Large intestine (tissue), 3 donors: ENCODE results near the gene MORC2. TPM values are rescaled to one million over a fixed set of nuclear protein-coding genes. Genes with fewer than 3 reads are reported as not detected.
A peak's percentile ranks its signal among the peaks of the same experiment; 100 is the strongest.

ENCODE experiments used
- DNase-seq, 2 donors: peaks; one replicate each; pipeline versions ENCODE4 v3.0.0 to v3.0.0-alpha.2; 2013
- H3K27ac ChIP-seq: one replicate; pipeline ENCODE4 v1.5.1; 2013; ENCODE audit warnings: low read length
- H3K27me3 ChIP-seq: 2 replicates; pipeline ENCODE4 v1.6.1; 2013; ENCODE audit warnings: low read length; ENCODE audit not compliant: control insufficient read depth, insufficient read depth
- H3K36me3 ChIP-seq: 2 replicates; pipeline ENCODE4 v1.6.1; 2013; ENCODE audit warnings: low read length; ENCODE audit not compliant: control insufficient read depth, insufficient read depth
- H3K4me1 ChIP-seq: one replicate; pipeline ENCODE4 v1.6.1; 2013; ENCODE audit warnings: low read length; ENCODE audit not compliant: control insufficient read depth, insufficient read depth
- H3K4me3 ChIP-seq: one replicate; pipeline ENCODE4 v1.5.1; 2013; ENCODE audit warnings: low read length
- H3K9me3 ChIP-seq: one replicate; pipeline ENCODE4 v1.6.1; 2013; ENCODE audit warnings: mild to moderate bottlenecking, low read depth, low read length, moderate library complexity; ENCODE audit not compliant: control insufficient read depth
- WGBS: methylation state at CpG from one replicate; pipeline ENCODE4 v1.1.5; 2013; ENCODE audit warnings: low lambda C conversion rate; ENCODE audit not compliant: insufficient coverage; 5-methylcytosine and 5-hydroxymethylcytosine counted together
- polyA plus RNA-seq: library from polyadenylated mRNA; unstranded; fragments of 120-200 nt; gene quantifications from one replicate; pipeline ENCODE4 v1.2.1, GENCODE V29; 2013

Gene MORC2
- polyA plus RNA-seq, 1 donor: 28.2 TPM

GRCh38 chr22:30882974-30883533 is 85.5 kb downstream of the MORC2 start:
- Histone ChIP-seq H3K27ac (peak overlapping the region; percentile 87), H3K4me3 (peak overlapping the region; percentile 55), H3K36me3 (peaks cover 16% of the 10 kb centered on the region), H3K4me1 (peaks cover 68% of the 10 kb centered on the region), H3K27me3 (no peaks in the 10 kb centered on the region), H3K9me3 (no peaks in the 10 kb centered on the region)
- no peak for DNase-seq
- WGBS: no CpG with 5 or more reads among the region's 4 CpGs

- H3K36me3 ChIP-seq: peaks cover 8% of the 10 kb centered on the region
- DNase-seq: no peak
- peak overlapping the region; percentile 87 for H3K27ac ChIP-seq
- no peaks in the 10 kb centered on the region for H3K27me3 ChIP-seq
- H3K4me3 ChIP-seq: peak overlapping the region; percentile 55
- peaks cover 66% of the 10 kb centered on the region for H3K4me1 ChIP-seq
- no peaks in the 10 kb centered on the region for H3K9me3 ChIP-seq
- WGBS: no CpG with 5 or more reads among the region's 6 CpGs
Measured at GRCh38 chr22:30882184-30882717, 86.3 kb downstream of the MORC2 start.

- Histone ChIP-seq H3K4me3 (peak overlapping the region; percentile 55), H3K4me1 (peaks cover 66% of the 10 kb centered on the region), H3K27ac (peak overlapping the region; percentile 87), H3K27me3 (no peaks in the 10 kb centered on the region), H3K36me3 (peaks cover 7% of the 10 kb centered on the region), H3K9me3 (no peaks in the 10 kb centered on the region)
- WGBS: no CpG with 5 or more reads among the region's 14 CpGs
- peak; percentile 92 to 96 for DNase-seq
Measured at GRCh38 chr22:30881361-30882183, 87.0 kb downstream of the MORC2 start.

GRCh38 chr22:30880847-30881246 is 87.7 kb downstream of the MORC2 start:
- no CpG with 5 or more reads among the region's 5 CpGs for WGBS
- no peaks in the 10 kb centered on the region for H3K9me3 ChIP-seq
- DNase-seq: no peak
- peaks cover 66% of the 10 kb centered on the region for H3K4me1 ChIP-seq
- H3K36me3 ChIP-seq: peaks cover 7% of the 10 kb centered on the region
- no peaks in the 10 kb centered on the region for H3K27me3 ChIP-seq
- H3K27ac ChIP-seq: peak overlapping the region; percentile 87
- no peak overlapping the region for H3K4me3 ChIP-seq

GRCh38 chr22:30880181-30880601 is 88.4 kb downstream of the MORC2 start:
- Histone ChIP-seq H3K4me1 (peaks cover 64% of the 10 kb centered on the region), H3K36me3 (peaks cover 5% of the 10 kb centered on the region), H3K27me3 (no peaks in the 10 kb centered on the region), H3K9me3 (no peaks in the 10 kb centered on the region), H3K4me3 (no peak overlapping the region), H3K27ac (no peak overlapping the region)
- no peak for DNase-seq
- no CpG with 5 or more reads among the region's 8 CpGs for WGBS

GRCh38 chr22:30879415-30879797 is 89.2 kb downstream of the MORC2 start:
- no CpG with 5 or more reads among the region's 8 CpGs for WGBS
- peaks cover 60% of the 10 kb centered on the region for H3K4me1 ChIP-seq
- peak overlapping the region; percentile 6 for H3K27ac ChIP-seq
- H3K4me3 ChIP-seq: no peak overlapping the region
- H3K27me3 ChIP-seq: no peaks in the 10 kb centered on the region
- no peaks in the 10 kb centered on the region for H3K9me3 ChIP-seq
- no peak for DNase-seq
- peaks cover 4% of the 10 kb centered on the region for H3K36me3 ChIP-seq

GRCh38 chr22:30878516-30879414 is 89.8 kb downstream of the MORC2 start:
- H3K36me3 ChIP-seq: no peaks in the 10 kb centered on the region
- H3K27me3 ChIP-seq: no peaks in the 10 kb centered on the region
- no CpG with 5 or more reads among the region's 16 CpGs for WGBS
- no peak overlapping the region for H3K4me3 ChIP-seq
- peak; percentile 57 to 84 for DNase-seq
- peak overlapping the region; percentile 6 for H3K27ac ChIP-seq
- H3K4me1 ChIP-seq: peaks cover 54% of the 10 kb centered on the region
- no peaks in the 10 kb centered on the region for H3K9me3 ChIP-seq

GRCh38 chr22:30877662-30878515 is 90.7 kb downstream of the MORC2 start:
- Histone ChIP-seq H3K36me3 (no peaks in the 10 kb centered on the region), H3K27ac (no peak overlapping the region), H3K4me1 (peaks cover 47% of the 10 kb centered on the region), H3K4me3 (no peak overlapping the region), H3K27me3 (no peaks in the 10 kb centered on the region), H3K9me3 (no peaks in the 10 kb centered on the region)
- no peak for DNase-seq
- no CpG with 5 or more reads among the region's 15 CpGs for WGBS

GRCh38 chr22:30876915-30877553 is 91.5 kb downstream of the MORC2 start:
- H3K36me3 ChIP-seq: no peaks in the 10 kb centered on the region
- H3K4me3 ChIP-seq: no peak overlapping the region
- no peak for DNase-seq
- H3K27ac ChIP-seq: no peak overlapping the region
- H3K4me1 ChIP-seq: peaks cover 42% of the 10 kb centered on the region
- WGBS: no CpG with 5 or more reads among the region's 9 CpGs
- no peaks in the 10 kb centered on the region for H3K27me3 ChIP-seq
- no peaks in the 10 kb centered on the region for H3K9me3 ChIP-seq
